ENCODE data around the gene GLIPR2.

GLIPR2 gene

DNA sequence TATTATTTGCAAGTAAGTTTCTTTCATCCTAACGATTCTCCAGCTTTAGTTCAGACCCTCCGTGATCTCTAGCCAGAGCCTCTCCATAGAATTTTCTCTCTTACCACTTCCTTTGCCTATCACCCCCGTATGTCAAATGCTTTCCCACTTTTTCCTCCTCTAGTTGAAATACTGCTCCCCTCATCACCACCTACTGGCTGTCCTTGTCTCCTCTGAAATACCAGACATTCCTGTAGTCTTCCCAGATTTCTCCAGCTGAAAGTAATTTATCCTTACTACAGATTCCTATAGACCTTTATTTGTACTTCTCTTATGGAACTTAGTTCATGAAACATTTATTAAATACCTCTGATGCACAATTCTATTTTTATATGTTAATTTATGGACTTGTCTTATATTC, 36.0 kb upstream of the GLIPR2 start:
- TF ChIP-seq, protein P1, sequence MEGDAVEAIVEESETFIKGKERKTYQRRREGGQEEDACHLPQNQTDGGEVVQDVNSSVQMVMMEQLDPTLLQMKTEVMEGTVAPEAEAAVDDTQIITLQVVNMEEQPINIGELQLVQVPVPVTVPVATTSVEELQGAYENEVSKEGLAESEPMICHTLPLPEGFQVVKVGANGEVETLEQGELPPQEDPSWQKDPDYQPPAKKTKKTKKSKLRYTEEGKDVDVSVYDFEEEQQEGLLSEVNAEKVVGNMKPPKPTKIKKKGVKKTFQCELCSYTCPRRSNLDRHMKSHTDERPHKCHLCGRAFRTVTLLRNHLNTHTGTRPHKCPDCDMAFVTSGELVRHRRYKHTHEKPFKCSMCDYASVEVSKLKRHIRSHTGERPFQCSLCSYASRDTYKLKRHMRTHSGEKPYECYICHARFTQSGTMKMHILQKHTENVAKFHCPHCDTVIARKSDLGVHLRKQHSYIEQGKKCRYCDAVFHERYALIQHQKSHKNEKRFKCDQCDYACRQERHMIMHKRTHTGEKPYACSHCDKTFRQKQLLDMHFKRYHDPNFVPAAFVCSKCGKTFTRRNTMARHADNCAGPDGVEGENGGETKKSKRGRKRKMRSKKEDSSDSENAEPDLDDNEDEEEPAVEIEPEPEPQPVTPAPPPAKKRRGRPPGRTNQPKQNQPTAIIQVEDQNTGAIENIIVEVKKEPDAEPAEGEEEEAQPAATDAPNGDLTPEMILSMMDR (IDR thresholded peaks at IDR 0.05) = no peak

DNA sequence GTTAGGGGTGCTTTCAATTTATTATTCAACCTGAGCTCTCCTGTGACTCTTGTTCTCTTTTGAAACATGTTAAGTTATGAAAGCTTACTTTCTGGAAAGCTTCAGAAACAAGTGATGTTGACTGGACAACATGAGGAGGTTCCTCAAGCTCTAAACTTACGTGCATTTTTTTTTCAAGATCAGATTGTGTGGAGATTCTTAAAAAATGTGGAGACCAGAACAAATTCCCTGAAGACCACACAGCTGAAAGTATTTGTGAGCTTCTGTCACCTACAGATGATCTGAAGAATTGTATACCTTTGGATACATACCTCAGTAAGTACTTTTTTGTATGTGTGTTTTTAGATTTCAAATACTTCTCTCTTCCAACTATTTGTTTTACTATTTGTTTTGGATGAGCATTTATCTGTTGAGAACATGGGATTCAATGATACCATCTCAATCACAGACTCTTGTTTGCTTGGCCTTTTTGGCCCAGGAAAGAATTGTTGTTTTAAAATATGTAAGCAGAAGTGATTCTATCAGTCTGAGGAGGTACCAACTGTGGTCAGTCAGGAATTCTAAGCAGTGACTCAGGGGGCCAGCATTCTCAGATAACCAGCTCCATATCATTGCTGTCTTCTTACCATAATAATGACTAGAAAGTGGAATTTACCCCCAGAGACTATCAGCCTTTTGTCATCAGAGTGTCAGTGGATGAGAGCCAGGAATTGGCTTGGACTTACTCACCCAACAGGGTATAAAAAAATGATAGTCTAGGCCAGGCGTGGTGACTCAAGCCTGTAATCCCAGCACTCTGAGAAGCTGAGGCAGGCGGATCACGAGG, 34.4 kb upstream of the GLIPR2 start:
- TF ChIP-seq, protein P1 (IDR thresholded peaks at IDR 0.05) = no peak

DNA sequence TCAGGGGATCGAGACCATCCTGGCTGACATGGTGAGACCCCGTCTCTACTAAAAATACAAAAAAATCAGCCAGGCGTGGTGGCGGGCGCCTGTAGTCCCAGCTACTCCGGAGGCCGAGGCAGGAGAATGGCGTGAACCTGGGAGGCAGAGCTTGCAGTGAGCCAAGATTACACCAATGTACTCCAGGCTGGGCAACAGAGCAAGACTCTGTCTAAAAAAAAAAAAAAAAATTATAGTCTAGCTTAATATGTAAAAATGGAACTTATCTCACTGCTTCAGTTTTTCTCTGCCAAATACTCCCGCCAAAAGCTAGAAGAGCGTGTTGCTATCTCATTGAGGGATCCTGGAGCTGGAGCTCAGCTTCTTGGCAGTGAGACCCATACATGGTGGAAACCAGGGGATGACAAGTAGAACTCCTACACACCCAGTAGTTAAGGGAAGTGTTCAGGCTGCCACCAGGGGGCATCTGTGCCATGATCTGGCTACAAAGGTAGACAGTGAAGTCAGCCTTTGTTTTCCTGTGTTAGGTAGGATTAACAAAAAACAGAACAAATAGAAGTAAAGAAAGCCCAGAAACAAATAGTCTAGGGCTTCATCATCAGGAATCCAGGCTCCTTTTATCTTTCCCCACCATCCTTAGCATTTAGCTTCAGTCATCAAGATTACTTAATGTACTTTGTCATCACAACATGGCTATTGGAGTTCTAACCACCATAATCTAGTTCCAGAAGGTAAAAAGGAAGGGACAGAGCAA, 33.6 kb upstream of the GLIPR2 start:
- TF ChIP-seq, protein P1 (IDR thresholded peaks at IDR 0.05) = peak; percentile 81

DNA sequence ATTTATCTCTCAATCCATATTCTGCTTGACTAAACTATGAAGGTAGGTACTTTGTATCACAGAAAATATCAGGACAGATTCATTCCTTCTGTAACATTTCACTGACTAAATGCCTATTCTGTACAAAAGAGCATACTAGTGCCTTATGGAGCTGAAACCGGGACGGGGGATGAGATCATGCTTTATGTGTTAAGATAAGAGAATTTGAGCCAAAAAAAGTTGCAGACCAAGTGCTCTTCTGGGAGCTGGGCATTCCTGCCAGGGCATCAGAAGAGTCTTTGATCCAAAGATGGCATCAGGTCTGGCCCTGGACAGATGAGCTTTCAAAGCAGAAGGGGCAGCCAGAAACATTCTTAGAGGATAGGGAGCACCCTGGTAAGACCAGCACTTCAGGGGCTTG, 27.5 kb upstream of the GLIPR2 start:
- TF ChIP-seq, protein P1 (IDR thresholded peaks at IDR 0.05) = no peak

DNA sequence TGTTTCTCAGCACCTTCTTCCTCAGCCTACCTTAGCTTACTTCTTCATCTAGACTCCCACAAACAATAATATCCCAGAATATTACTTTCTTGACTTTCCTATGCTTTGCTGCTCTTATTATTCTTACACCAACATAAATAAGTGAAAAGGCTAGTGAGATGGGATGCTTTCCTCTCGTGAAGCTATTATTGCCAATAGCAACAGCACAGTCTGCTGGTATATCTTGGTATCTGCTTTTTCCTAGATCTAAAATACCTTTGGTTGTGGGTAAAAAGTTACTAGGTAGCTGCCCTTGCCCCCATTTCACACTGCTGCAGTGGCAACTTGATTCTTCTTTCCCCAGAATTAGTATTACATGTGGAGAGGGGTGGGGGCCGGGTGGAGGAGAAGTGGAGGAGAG, 26.1 kb upstream of the GLIPR2 start:
- TF ChIP-seq, protein P1 (IDR thresholded peaks at IDR 0.05) = peak; percentile 38; the same call in 1 of the 2 replicates

DNA sequence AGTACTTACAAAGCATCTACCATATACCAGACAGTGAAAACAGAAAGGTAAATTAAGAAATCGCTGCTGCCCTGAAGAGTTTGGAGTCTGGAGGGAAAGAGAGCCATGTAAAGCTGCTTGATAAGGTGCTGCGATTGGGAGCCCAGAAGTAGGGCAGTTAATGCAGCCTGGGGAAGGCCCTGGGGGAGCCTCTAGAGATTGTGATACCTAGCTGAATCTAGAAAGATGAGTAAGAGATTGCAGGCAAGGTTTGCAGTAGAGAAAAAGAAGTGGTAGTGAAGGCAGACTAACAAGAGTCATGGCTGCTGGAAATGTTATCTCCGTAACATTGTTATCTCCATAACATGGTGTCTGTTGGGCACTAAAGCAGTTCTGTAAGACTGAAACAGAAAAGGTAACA, 24.0 kb upstream of the GLIPR2 start:
- TF ChIP-seq, protein P1 (IDR thresholded peaks at IDR 0.05) = no peak

DNA sequence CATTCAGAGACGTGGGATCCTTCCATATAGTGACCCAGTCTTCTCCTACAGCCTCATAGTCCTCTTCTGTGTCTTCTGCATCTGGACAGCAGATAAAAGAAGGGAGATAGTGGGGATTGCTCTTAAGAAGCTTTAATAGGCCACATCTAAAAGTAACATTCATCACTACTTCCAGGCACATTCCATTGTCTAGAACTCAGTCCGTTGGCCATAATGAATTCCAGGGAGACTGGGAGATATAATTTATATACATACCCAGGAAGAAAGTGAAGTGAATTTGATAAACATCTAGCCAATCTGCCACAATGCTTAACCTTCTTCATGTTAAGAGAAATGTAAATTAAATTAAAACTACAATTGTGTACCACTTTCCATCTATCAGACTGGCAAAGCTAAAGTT, 22.5 kb upstream of the GLIPR2 start:
- TF ChIP-seq, protein P1 (IDR thresholded peaks at IDR 0.05) = no peak

Data from LNCAP (cell line).